ENCODE measurements around the gene ZNF492.
"Not testable (repeated sequence)": the region's sequence is repeated elsewhere in the genome, so short reads cannot be mapped to it uniquely, and the experiment has no call there.

The ZNF492 gene

DNA sequence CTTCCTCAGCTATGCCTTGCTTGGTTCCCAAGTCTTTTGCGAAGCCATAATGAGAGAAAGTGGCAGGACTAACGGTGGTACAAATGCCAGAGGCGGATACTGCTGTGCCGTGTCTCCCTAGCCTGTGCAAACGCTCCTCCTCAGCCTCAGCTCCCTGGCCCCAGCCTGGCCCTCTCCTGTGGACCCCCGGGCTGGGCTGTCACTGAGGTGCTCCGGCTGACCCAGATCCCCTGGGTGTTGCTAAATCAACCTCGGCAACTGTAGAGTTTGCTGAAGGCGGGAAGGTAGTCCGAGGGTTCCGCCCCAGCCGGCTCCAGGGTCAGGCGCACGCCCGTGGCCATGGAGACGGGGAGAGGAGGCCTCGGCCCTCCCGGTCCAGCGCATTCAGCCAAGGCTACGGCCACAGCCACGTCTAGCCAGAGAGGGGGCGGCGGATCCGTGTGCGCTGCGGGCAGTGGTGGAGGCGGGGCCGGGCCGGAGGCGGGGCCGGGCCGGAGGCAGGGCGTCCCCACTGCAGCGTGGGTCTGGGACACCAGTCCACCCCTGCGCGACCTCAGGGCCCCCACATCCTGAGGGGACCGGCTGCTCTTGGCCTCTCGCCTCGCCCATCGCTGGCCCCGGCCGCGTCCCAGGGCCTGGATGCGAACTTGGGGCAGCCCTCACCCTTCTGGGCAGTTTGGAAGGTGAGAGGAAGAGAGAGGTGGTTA is 16.4 kb upstream of the ZNF492 start:
- DNase-seq (ENCODE audit: low spot score): peak; percentile 8

DNA sequence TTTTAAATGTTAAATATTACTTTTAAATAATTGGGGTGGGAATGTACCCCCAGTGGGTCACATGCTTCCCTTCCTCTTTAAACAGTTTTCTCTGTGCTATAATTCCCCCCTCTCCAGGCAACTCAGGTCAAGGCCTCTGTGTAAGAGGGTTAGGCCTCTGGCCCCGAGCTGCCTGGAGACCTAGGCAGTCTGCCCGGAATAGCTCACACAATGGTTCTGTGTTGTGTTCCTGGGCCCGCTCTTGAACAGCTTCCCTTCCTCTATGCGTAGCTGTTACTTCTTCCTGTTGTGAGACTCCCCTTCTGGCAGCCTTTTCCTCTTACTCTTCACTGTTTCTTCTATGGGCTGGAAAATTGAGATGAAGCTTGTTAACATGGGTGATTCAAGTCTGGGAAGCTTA is 14.8 kb upstream of the ZNF492 start:
- DNase-seq (ENCODE audit: low spot score): no peak

DNA sequence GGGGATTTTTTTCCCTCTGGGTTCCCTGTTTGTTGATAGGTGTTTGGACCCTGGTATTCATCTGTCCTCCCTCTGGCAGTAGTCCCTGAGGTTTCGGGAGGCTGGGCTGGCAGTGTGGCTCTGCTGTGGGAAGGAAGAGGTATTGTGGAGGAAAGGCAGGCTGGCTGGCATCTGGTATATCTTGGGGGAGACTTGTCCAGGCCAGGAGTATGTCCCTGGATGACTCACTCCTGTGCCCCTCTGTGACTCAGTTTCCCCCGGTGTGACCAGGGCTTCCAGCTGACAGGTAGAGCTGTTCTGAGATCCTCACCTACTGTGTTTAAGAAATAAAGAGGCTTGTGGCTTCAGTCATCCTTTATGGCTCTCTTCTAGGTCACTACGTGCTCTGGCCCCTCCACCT is 14.2 kb upstream of the ZNF492 start:
- no peak for DNase-seq (ENCODE audit: low spot score)

DNA sequence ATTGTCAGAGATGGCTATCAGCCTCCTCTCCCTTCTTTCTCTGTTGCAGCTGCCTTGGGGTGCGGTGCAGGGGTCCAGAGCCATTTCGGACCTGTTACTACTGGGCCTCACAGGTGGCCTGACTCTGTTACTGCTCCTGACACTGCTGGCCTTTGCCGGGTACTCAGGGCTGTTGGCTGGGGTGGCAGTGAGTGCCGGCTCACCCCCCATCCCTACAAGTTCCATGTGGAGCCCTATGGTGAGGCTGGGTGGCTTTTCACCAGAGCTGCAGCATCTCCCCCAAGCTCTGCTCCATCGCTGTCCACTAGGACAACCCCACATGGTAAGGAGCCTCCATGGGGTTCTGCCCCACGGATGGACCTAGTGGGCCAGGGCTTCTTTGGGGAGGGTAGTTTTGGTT is 13.7 kb upstream of the ZNF492 start:
- DNase-seq (ENCODE audit: low spot score): no peak

DNA sequence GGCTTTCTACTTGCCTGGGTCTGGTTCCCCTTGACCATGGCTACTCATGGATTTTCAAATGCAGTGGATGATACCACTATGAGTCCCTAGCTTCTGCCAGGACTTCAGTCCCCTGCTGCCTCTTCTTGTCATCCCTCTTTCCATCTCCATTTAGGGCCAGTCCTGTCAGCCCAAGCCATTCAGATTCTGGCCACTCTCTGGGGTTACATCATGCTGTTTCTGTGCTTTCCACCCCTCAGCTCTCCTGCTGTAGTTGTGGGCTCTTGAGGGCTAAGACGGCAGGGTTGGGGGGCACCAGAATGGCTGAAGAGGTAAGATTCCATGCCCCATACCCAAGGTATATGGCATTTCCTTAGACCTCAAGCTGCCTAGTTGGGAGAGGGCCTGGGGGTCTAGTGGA is 13.2 kb upstream of the ZNF492 start:
- DNase-seq (ENCODE audit: low spot score): no peak

DNA sequence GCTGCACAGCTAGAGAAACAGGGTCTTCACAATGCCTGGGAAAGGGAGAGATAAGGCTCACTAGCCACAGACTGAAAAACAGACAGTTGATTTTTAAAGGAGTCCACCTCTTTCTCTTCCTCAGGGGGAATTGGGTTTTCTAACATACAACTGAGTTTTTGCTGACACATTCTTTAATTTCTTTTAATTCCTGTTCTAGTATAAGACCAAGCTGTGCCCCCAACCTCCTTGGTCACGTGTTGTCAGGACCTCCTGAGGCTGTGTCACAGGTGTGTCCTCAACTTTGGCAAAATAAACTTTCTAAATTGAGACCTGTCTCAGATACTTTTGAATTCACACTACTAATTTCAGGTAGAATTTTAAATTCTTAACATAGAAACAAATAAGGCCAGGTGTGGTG is 12.1 kb upstream of the ZNF492 start:
- no peak for DNase-seq (ENCODE audit: low spot score)

DNA sequence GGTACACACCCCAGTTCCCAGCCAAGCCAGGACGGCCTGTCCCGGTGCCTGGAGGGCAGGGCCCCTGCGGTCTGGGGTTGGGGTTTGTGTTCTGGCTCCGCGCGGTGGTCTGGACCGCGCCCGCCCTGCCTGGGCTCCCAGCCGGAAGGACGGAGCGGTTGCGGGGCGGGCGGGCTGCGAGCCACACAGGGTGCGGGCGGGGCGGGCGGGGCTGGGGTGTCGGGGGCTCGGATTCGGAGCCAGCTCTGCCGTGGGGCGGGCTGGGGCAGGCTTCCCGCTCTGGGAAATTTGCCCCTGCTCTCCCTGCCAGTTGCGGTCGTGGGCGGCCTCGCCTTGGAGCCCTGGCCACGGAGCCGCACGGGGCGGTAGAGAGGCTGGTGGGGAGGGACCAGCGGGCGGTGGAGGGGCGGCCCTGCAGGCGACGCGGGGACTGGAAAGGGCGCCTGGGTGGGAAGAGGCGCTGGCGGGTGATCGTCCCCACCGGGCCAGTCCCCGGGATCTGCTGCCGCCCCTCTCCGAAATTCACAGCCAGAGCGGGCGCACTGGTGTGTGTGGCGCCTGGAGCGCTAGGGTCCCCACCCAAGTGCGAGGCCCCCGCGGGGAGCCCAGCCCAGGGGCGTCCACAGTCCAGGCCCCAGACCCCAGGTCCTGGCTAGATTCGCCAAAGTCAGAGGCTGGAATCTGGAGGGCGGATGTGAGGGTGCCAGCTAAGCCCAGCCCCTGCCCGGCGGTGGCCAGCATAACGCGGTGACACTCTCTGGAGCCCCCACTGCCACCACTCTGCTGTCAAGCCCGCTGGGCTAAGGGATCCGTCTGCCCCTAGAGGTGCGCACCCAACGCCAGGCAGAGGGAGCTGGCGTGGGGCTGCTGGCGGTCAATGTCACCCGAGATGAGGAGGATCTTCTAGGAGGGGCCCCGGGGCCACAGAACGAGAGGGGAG is 11.0 kb upstream of the ZNF492 start:
- DNase-seq (ENCODE audit: low spot score): no peak

DNA sequence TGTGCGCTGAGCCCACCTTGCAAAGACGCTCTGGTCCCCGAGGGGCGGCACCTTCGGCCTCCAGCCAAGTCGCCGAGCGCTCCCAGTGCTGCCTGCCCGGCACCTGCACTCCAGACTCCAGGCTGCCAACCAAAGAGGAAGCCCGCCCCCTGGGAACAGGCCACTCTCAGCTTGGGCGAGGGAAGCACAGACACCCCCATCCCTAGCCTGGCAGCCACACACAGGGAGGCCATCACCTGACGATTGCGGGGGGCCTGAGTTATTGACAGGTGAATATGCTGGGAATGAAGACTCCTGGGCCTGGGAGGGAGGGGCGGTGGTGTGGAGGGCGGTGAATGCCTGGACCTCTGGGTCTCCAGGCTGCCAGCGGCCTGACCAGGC is 10.3 kb upstream of the ZNF492 start:
- no peak for DNase-seq (ENCODE audit: low spot score)

DNA sequence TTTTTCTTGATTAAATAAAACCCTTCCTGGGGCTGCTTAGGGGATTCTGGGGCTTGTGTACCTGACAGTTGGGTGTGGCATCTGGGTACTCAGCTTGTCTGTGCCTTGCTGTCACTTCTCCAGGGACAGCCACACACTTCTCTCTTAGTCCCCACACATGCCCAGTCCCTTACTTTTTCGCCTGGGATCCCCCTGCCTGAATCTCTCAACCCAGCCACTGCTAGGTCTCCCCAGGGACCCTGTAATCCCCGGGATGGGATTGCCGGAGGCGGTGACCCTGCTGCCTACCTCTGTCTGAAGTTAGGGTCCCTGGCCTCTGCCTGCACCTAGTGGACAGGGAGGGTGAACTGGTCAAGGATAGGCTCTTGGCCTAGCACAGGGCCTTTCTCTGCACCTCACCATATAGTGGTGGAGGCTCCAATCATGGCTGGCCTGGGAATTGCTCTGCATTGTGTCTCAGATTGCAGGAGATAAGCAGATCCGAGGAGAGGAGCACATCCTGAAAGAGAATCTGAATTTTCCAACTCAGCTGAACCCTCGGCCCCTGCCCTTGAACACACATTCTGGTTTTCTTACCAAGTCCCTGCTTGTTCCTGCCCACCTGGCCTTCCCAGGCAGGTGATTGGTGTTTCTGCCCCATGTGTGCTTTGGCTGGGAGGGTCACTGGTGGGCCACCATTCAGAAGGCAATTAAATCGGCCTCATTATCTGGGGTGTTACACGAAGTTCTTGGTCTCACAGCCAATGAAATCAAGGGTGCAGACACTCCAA is 8.7 kb upstream of the ZNF492 start:
- peak; percentile 2 for DNase-seq (ENCODE audit: low spot score)

DNA sequence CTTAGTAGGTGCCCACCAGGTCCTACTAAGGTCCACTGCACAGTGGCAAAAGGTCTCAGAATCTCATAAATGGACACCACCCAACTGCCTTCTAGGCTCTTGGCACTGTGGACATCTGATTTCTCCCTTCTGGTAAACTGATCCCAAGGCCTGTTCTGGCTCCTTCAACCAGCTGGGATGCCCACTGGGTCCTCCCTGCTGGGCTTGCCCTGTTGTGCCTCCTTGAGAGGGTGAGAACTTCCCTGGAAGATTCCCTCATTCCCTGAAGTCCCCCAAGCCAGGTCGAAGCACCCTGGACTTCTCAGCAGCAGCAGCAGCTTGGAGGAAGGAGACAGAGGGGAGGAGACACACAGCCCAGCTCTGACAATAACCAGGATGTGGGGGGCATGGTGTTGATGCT is 6.6 kb upstream of the ZNF492 start:
- no peak for DNase-seq (ENCODE audit: low spot score)

DNA sequence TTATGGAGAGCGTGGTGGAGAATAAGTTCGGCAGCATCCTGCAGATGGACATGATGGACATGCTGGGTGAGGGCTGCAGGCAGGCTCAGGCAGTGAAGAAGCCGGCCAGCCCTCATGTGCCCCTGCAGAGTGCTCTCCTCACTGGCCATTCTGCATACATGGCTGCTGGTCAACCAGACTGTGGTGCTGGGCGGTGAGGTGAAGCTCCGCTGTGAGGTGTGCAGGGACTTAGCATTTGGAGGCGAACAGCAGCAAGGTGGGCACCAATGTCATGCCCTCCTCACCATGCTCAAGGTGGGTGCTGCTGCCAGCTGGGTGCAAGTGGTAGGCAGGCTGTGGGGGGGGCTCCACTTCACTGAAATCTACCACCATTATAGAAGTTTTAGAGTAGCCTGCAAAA is 5.7 kb upstream of the ZNF492 start:
- DNase-seq (ENCODE audit: low spot score): no peak

DNA sequence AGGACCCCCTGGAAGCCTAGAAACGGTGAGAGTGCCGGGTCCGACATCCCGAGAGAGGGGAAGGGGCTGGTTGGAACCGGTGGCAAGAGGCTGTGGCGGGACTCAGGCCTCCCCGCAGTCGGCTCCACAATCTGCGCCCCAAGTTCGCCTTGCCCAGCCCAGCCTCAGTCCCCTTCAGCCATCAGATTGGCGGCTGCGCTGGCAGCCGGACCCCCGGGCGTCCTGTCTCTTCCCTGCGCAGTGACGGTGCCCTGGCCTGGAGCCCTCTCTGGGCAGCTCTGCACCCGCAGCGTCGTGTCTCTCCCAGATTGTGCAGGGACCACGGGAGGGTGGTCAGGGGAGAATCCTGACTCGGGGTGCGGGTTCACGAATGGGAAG is 315 bp downstream of the ZNF492 start:
- no peak for DNase-seq (ENCODE audit: low spot score)

DNA sequence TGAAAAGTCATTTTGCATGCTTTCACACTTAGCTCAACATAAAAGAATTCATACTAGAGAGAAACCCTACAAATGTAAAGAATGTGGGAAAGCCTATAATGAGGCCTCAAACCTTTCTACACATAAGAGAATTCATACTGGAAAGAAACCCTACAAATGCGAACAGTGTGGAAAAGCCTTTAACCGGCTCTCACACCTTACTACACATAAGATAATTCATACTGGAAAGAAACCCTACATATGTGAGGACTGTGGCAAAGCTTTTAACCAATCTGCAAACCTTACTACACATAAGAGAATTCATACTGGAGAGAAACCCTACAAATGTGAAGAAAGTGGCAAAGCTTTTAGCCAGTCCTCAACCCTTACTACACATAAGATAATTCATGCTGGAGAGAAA is 51.4 kb downstream of the ZNF492 start:
- not testable (repeated sequence) for DNase-seq (ENCODE audit: low spot score)

DNA sequence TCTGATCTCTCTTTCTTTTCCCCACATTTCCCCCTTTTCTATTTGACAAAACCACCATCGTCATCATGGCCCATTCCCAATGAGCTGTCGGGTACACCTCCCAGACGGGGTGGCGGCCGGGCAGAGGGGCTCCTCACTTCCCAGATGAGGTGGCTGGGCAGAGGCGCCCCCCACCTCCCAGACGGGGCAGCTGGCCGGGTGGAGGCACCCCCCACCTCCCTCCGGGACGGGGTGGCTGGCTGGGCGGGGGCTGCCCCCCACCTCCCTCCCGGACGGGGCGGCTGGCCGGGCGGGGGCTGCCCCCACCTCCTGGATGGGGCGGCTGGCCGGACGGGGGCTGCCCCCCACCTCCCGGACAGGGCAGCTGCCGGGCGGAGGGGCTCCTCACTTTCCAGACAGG is 68.5 kb downstream of the ZNF492 start:
- DNase-seq (ENCODE audit: low spot score): not testable (repeated sequence)

DNA sequence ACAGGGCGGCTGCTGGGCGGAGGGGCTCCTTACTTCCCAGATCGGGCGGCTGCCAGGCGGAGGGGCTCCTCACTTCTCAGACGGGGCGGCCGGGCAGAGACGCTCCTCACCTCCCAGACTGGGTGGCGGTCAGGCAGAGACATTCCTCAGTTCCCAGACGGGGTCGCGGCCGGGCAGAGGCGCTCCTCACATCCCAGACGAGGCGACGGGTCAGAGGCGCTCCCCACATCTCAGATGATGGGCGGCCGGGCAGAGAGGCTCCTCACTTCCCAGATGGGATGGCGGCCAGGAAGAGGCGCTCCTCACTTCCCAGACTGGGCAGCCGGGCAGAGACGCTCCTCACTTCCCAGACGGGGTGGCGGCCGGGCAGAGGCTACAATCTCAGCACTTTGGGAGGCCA is 69.0 kb downstream of the ZNF492 start:
- DNase-seq (ENCODE audit: low spot score): not testable (repeated sequence)

DNA sequence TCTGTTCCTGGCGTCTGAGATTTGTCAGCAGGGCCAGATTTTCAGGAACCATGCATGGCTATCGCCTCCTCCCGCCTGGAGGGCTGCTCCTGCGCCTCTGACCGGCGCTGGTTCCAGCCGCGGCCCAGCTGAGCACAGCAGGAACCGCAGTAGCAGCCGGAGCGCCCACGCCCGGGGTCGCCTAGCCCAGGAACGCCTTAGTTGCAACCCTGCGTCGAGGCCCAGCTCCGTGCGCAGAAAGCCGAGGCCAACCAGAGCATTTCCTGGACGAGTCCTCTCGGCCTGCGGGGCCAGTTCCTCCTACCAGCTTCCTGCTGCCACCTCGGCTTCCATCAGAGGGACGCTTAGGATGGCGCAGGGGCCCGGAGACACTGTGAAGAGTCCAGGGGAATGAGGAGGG is 74.9 kb downstream of the ZNF492 start:
- DNase-seq (ENCODE audit: low spot score): no peak
